HG03064 (cell line): ENCODE data around the gene TBX6.

ENCODE experiments used
- ATAC-seq: cut with Tn5 transposase; IDR thresholded peaks from one replicate; pipeline ENCODE4 v1.9.1; 2021; ENCODE audit warnings: low read depth; ENCODE audit not compliant: unreplicated experiment

Gene TBX6

GRCh38 chr16:30114411-30114810, 22.7 kb upstream of the TBX6 start:
- ATAC-seq: no peak

- ATAC-seq: no peak
Measured at GRCh38 chr16:30113711-30114333, 22.1 kb upstream of the TBX6 start.

- no peak for ATAC-seq
Measured at GRCh38 chr16:30113031-30113710, 21.4 kb upstream of the TBX6 start, which contains the start of gene GDPD3. Gene GDPD3 (minus strand): TSS chr16:30113537. CDS start chr16:30113478, 59 bp downstream.

GRCh38 chr16:30112197-30113030, 20.7 kb upstream of the TBX6 start:
- ATAC-seq: no peak

GRCh38 chr16:30110661-30111060, 18.9 kb upstream of the TBX6 start:
- ATAC-seq: no peak

GRCh38 chr16:30108059-30108850, 16.5 kb upstream of the TBX6 start:
- ATAC-seq: no peak

- ATAC-seq: no peak
Measured at GRCh38 chr16:30104492-30104891, 12.8 kb upstream of the TBX6 start.

GRCh38 chr16:30104090-30104489, 12.4 kb upstream of the TBX6 start:
- no peak for ATAC-seq

GRCh38 chr16:30096862-30097563, 5.3 kb upstream of the TBX6 start:
- ATAC-seq: no peak

- peak; percentile 38 for ATAC-seq
Measured at GRCh38 chr16:30096105-30096861, 4.6 kb upstream of the TBX6 start, which contains the start of gene YPEL3. Gene YPEL3 (minus strand): TSS chr16:30096213. CDS start chr16:30095482, 731 bp downstream.

- ATAC-seq: no peak
Measured at GRCh38 chr16:30095166-30096078, 3.7 kb upstream of the TBX6 start.

- ATAC-seq: no peak
Measured at GRCh38 chr16:30094541-30095165, 2.9 kb upstream of the TBX6 start.

- no peak for ATAC-seq
Measured at GRCh38 chr16:30092373-30093010, 768 bp upstream of the TBX6 start.

- ATAC-seq: no peak
Measured at GRCh38 chr16:30090610-30091331, 953 bp downstream of the TBX6 start.

- no peak for ATAC-seq
Measured at GRCh38 chr16:30088832-30089624, 2.7 kb downstream of the TBX6 start.
